Transverse colon (tissue), 4 donors: Measurements from ENCODE around the gene PARN. TPM values are rescaled to one million over a fixed set of nuclear protein-coding genes. Genes with fewer than 3 reads are reported as not detected.
"Not testable (repeated sequence)": the region's sequence is repeated elsewhere in the genome, so short reads cannot be mapped to it uniquely, and the experiment has no call there.

ENCODE experiments used
- DNase-seq: peaks from one replicate; pipeline ENCODE4 v3.0.0-alpha.2; 2019
- H3K27ac ChIP-seq, 4 donors: fragments of 200-600 bp; sonication (generic); 2 replicates each; pipeline ENCODE4 v1.5.1; 2016 to 2018; ENCODE audit warnings: inconsistent platforms in 4 of 4
- H3K27me3 ChIP-seq: fragments of 200-600 bp; sonication (generic); 2 replicates; pipeline ENCODE4 v1.5.1; 2017; ENCODE audit warnings: inconsistent platforms
- H3K36me3 ChIP-seq, 4 donors: fragments of 200-600 bp; sonication (generic); 2 replicates each; pipeline ENCODE4 v1.5.1; 2017 to 2019; ENCODE audit warnings: inconsistent platforms in 4 of 4
- H3K4me1 ChIP-seq, 4 donors: fragments of 200-600 bp; sonication (generic); 2 replicates each; pipeline ENCODE4 v1.5.1; 2017 to 2020; ENCODE audit warnings: inconsistent platforms in 4 of 4
- H3K4me3 ChIP-seq, 4 donors: fragments of 200-600 bp; sonication (generic); 1 replicate in 1 of 4; 2 replicates in 3 of 4; pipeline versions ENCODE4 v1.5.1 to v1.6.1; 2017 to 2019; ENCODE audit warnings: inconsistent platforms in 4 of 4
- H3K9me3 ChIP-seq, 2 donors: fragments of 200-600 bp; sonication (generic); 2 replicates each; pipeline ENCODE4 v1.5.1; 2017 to 2019; ENCODE audit warnings: inconsistent platforms in 2 of 2
- EP300 ChIP-seq: sonication (generic); formaldehyde crosslinking; IDR thresholded peaks from one replicate; pipeline ENCODE4 v1.6.1; 2017; ENCODE audit warnings: antibody characterized with exemption, low read depth
- POLR2A ChIP-seq: fragments of 450-650 bp; IDR thresholded peaks from one replicate; pipeline ENCODE4 v1.6.1; 2016; ENCODE audit warnings: antibody characterized with exemption, mild to moderate bottlenecking, moderate library complexity
- POLR2AphosphoS5 ChIP-seq, 3 donors: sonication (generic); formaldehyde crosslinking; IDR thresholded peaks; one replicate each; pipeline ENCODE4 v1.6.1; 2016; ENCODE audit warnings: antibody characterized with exemption in 3 of 3
- WGBS, 2 donors: methylation state at CpG; one replicate each; pipeline ENCODE4 v1.1.5; 2018; ENCODE audit warnings: low coverage in 1 of 2; 5-methylcytosine and 5-hydroxymethylcytosine counted together
- in situ Hi-C, 4 donors: fragments of 200-750 bp; cut with MboI; loops; one replicate each; pipeline versions ENCODE4 v1.15.0 to v1.15.1; 2017; ENCODE audit warnings: low sequenced_read_pairs in 3 of 4, low pct_ligation_motif_present in 1 of 4, low pct_unique_long_range_greater_than_20kb in 1 of 4
- intact Hi-C: fragments of 100-400 bp; cut with DNase I; formaldehyde crosslinking; loops from one replicate; pipeline ENCODE4 v1.15.1; 2023; ENCODE audit warnings: low total_unique reads
- total RNA-seq, 4 donors: library from RNA; depleted of rRNA; stranded (reverse); fragments of >200 nt; gene quantifications; one replicate each; pipeline ENCODE4 v1.1.0, GENCODE V29; 2016
- TF ChIP-seq, protein P1 (sequence below), 5 experiments: fragments of 200-600 bp in 3 of 5; fragments of 450-650 bp in 2 of 5; sonication (generic) in 3 of 5; IDR thresholded peaks; 1 replicate in 2 of 5; 2 replicates in 3 of 5; pipeline ENCODE4 v1.5.1; 2016 to 2017; ENCODE audit warnings: antibody characterized with exemption in 5 of 5, inconsistent platforms in 3 of 5, mild to moderate bottlenecking in 2 of 5, moderate library complexity in 1 of 5

PARN gene
- total RNA-seq, 4 donors from 2014 or later: 26.9 to 57.3 (median 34.1) TPM

GRCh38 chr16:14576069-14576468, 54.0 kb downstream of the PARN start:
- DNase-seq: no peak
- peaks cover 0 to 11% (median 6%) of the 10 kb centered on the region in 4 donors for H3K4me1 ChIP-seq
- H3K9me3 ChIP-seq: no peaks in the 10 kb centered on the region
- no peak overlapping the region for H3K4me3 ChIP-seq
- intact Hi-C loops: no loop called here
- TF ChIP-seq, protein P1, sequence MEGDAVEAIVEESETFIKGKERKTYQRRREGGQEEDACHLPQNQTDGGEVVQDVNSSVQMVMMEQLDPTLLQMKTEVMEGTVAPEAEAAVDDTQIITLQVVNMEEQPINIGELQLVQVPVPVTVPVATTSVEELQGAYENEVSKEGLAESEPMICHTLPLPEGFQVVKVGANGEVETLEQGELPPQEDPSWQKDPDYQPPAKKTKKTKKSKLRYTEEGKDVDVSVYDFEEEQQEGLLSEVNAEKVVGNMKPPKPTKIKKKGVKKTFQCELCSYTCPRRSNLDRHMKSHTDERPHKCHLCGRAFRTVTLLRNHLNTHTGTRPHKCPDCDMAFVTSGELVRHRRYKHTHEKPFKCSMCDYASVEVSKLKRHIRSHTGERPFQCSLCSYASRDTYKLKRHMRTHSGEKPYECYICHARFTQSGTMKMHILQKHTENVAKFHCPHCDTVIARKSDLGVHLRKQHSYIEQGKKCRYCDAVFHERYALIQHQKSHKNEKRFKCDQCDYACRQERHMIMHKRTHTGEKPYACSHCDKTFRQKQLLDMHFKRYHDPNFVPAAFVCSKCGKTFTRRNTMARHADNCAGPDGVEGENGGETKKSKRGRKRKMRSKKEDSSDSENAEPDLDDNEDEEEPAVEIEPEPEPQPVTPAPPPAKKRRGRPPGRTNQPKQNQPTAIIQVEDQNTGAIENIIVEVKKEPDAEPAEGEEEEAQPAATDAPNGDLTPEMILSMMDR (IDR thresholded peaks at IDR 0.05): no peak
- TF ChIP-seq POLR2A (no peak), POLR2AphosphoS5 (IDR thresholded peaks at IDR 0.05) (no peak), EP300 (no peak)
- H3K27ac ChIP-seq: peak overlapping the region in 3 of 4 donors; percentile 4 to 49 (median 32)
- peaks cover 0 to 50% (median 16%) of the 10 kb centered on the region in 4 donors for H3K36me3 ChIP-seq
- 73 to 84% methylated on average over 3 of the region's 3 CpGs for WGBS, 2 donors
- in situ Hi-C loops: no loop called here
- no peaks in the 10 kb centered on the region for H3K27me3 ChIP-seq

DNA sequence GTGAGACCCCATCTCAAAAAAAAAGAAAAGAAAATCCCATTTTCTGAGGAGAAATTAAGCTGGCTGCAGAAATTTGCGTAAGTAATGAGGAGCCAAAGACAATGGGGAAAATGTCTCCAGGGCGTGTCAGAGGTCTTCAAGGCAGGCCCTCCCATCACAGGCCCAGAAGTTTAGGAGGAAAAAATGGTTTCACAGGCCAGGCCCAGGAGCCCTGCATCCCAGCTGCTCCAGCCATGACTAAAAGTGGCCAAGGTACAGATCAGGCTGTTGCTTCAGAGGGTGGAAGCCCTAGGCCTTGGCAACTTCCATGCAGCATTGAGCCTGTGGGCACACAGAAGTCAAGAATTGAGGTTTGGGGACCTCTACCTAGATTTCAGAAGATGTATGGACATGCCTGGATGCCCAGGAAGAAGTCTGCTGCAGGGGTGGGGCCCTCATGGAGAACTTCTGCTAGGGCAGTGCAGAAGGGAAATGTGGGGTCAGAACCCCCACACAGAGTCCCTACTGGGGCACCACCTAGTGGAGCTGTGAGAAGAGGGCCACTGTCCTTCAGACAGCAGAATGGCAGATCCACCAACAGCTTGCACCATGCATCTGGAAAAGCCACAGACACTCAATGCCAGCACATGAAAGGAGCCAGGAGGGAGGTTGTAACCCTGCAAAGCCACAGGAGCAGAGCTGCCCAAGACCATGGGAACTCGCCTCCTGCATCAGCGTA, 55.2 kb downstream of the PARN start:
- Histone ChIP-seq H3K4me1 (peaks cover 0 to 12% (median 6%) of the 10 kb centered on the region in 4 donors), H3K36me3 (peaks cover 0 to 38% (median 10%) of the 10 kb centered on the region in 4 donors)
- H3K27ac ChIP-seq, intact Hi-C loops, H3K4me3 ChIP-seq, DNase-seq, H3K9me3 ChIP-seq, in situ Hi-C loops, H3K27me3 ChIP-seq: not testable (repeated sequence)
- 96 to 100% methylated on average over 2 to 4 of the region's 4 CpGs for WGBS, 2 donors

DNA sequence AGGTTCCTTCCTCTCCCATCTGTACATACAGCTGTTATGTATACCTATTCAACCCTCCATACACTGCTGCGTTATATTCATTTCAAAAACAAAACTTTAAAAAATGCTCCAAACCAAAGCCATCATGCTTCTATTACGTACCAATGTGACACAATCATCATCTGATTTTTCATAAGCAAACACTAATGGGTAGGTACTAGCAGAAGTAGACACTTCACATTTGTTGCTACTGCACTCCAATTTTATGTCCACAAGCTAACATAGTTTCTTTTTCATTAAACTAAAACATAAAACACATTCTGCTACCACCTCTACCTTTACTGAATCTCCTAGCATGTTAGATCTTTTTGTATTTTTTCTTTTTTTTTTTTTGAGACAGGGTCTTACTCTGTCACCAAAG, 57.5 kb downstream of the PARN start:
- Histone ChIP-seq H3K9me3 (no peaks in the 10 kb centered on the region), H3K4me3 (no peak overlapping the region), H3K36me3 (peaks cover 0 to 15% (median 1%) of the 10 kb centered on the region in 4 donors), H3K4me1 (peaks cover 0 to 31% (median 13%) of the 10 kb centered on the region in 4 donors), H3K27me3 (no peaks in the 10 kb centered on the region), H3K27ac (no peak overlapping the region)
- in situ Hi-C loops: no loop called here
- no peak for DNase-seq
- intact Hi-C loops: no loop called here
- WGBS, 2 donors: 94 to 99% methylated on average over 2 of the region's 2 CpGs
- TF ChIP-seq POLR2A (no peak), EP300 (no peak), POLR2AphosphoS5 (IDR thresholded peaks at IDR 0.05) (no peak)
- TF ChIP-seq, protein P1 (IDR thresholded peaks at IDR 0.05): no peak

GRCh38 chr16:14569213-14569612, 60.8 kb downstream of the PARN start:
- in situ Hi-C loops: no loop called here
- Histone ChIP-seq H3K27me3 (no peaks in the 10 kb centered on the region), H3K4me3 (no peak overlapping the region), H3K4me1 (peaks cover 9 to 53% (median 37%) of the 10 kb centered on the region in 4 donors), H3K9me3 (no peaks in the 10 kb centered on the region), H3K27ac (peak overlapping the region; percentile 40 to 79 (median 58)), H3K36me3 (no peaks in the 10 kb centered on the region)
- peak; percentile 84 for DNase-seq
- WGBS, 2 donors: 30 to 57% methylated on average over 3 to 4 of the region's 4 CpGs
- intact Hi-C loops: no loop called here
- TF ChIP-seq POLR2AphosphoS5 (IDR thresholded peaks at IDR 0.05): peak in 2 of 3 donors; percentile 44 to 47
- TF ChIP-seq EP300: no peak

- H3K4me1 ChIP-seq: peaks cover 14 to 79% (median 50%) of the 10 kb centered on the region in 4 donors
- H3K36me3 ChIP-seq: no peaks in the 10 kb centered on the region
- 29 to 67% methylated on average over 1 of the region's 1 CpG for whole genome bisulfite sequencing, 2 donors
- H3K4me3 ChIP-seq: no peak overlapping the region
- intact Hi-C loops (no loop called here), in situ Hi-C loops (no loop called here)
- peak overlapping the region; percentile 75 to 82 (median 76) for H3K27ac ChIP-seq
- no peaks in the 10 kb centered on the region for H3K27me3 ChIP-seq
- no peak for DNase-seq
- TF ChIP-seq, protein P1 (IDR thresholded peaks at IDR 0.05): no peak
- TF ChIP-seq EP300: no peak
- no peak for TF ChIP-seq POLR2A
- TF ChIP-seq POLR2AphosphoS5 (IDR thresholded peaks at IDR 0.05): no peak
- H3K9me3 ChIP-seq: no peaks in the 10 kb centered on the region
Observed at GRCh38 chr16:14566599-14566998, 63.5 kb downstream of the PARN start.
